Pancreas (tissue), 10 donors: ENCODE data around the gene BCL2. TPM values are rescaled to one million over a fixed set of nuclear protein-coding genes. Genes with fewer than 3 reads are reported as not detected.

Source experiments
- ATAC-seq, 4 donors: fragments of 200-7000 bp; cut with Tn5 transposase; one replicate each; pipeline versions ENCODE4 v1.8.0 to v1.9.1; 2020; ENCODE audit warnings: mild to moderate bottlenecking in 4 of 4, moderate library complexity in 4 of 4
- DNase-seq, 6 donors: peaks; one replicate each; pipeline ENCODE4 v3.0.0-alpha.2; 2020
- FAIRE-seq: peaks from 2 replicates; lab custom pipeline; 2012; peaks lifted over from hg19 to GRCh38; lab: Jason Lieb, UNC
- H3K27ac ChIP-seq, 4 donors: fragments of 200-600 bp; sonication (generic); 1 replicate in 3 of 4; 2 replicates in 1 of 4; pipeline versions ENCODE4 v1.5.0 to v1.8.0; 2020
- H3K27me3 ChIP-seq, 4 donors: fragments of 200-600 bp; one replicate each; pipeline ENCODE4 v1.8.0; 2021
- H3K36me3 ChIP-seq, 3 donors: fragments of 200-600 bp; sonication (generic) in 1 of 3; one replicate each; pipeline versions ENCODE4 v1.5.0 to v1.8.0; 2020 to 2021
- H3K4me1 ChIP-seq, 3 donors: fragments of 200-600 bp; one replicate each; pipeline ENCODE4 v1.8.0; 2021
- H3K4me3 ChIP-seq, 4 donors: fragments of 200-600 bp; sonication (generic) in 2 of 4; one replicate each; pipeline versions ENCODE4 v1.5.0 to v1.8.0; 2020 to 2021
- H3K9me3 ChIP-seq, 4 donors: fragments of 200-600 bp; one replicate each; pipeline ENCODE4 v1.8.0; 2021
- WGBS, 2 donors: extraction: QIAGEN DNeasy Blood & Tissue Kit; methylation state at CpG; one replicate each; pipeline ENCODE4 v1.1.7; 2013; 5-methylcytosine and 5-hydroxymethylcytosine counted together
- intact Hi-C, 3 donors: fragments of 100-400 bp; cut with DNase I; formaldehyde crosslinking; loops; one replicate each; pipeline versions ENCODE4 v1.11.1 to v1.14.2; 2022
- polyA plus RNA-seq, 2 donors: library from polyadenylated mRNA; stranded (reverse); fragments of 200-250 nt; gene quantifications; one replicate each; pipeline ENCODE4 v1.2.3, GENCODE V29; 2013
- total RNA-seq, 6 donors: library from RNA; stranded (reverse); fragmentation: NEBNext Ultra II Directional in 4 of 6; extraction: Animal tissue kit (Norgen Biotek cat#: 25700) in 4 of 6; gene quantifications; one replicate each; pipeline versions ENCODE4 v1.2.1 to v1.2.4, GENCODE V29; 2021 to 2023
- TF ChIP-seq, protein P1 (sequence below), 4 donors: fragments of 200-600 bp; sonication (generic) in 3 of 4; IDR thresholded peaks; one replicate each; pipeline versions ENCODE4 v1.5.0 to v1.8.0; 2021; ENCODE audit warnings: antibody characterized with exemption in 4 of 4
- donor health status: healthy with polysubstance abuse.
- donor health status: DM: no; HTN: no; CAD: no; lungs with moderate emphysema.
- donor health status: DM: no; HTN: no; CAD: no.
- donor health status: control.
- donor health status: control.
- donor health status: Bipolar disorder and iron deficiency.
- donor health status: DM: yes; HTN: yes; CAD: no.
- donor health status: DM: no; HTN: no; CAD: no.
- donor health status: DM: no; HTN: no; CAD: no.
- donor health status: DM: yes; HTN: yes; CAD: no.

Gene BCL2
- total and polyA plus RNA-seq, 8 donors, result 1.9 to 9.0 (median 4.2) TPM

GRCh38 chr18:63247926-63248325 is 71.6 kb downstream of the BCL2 start:
- H3K27ac ChIP-seq, result no peak overlapping the region
- TF ChIP-seq, protein P1, sequence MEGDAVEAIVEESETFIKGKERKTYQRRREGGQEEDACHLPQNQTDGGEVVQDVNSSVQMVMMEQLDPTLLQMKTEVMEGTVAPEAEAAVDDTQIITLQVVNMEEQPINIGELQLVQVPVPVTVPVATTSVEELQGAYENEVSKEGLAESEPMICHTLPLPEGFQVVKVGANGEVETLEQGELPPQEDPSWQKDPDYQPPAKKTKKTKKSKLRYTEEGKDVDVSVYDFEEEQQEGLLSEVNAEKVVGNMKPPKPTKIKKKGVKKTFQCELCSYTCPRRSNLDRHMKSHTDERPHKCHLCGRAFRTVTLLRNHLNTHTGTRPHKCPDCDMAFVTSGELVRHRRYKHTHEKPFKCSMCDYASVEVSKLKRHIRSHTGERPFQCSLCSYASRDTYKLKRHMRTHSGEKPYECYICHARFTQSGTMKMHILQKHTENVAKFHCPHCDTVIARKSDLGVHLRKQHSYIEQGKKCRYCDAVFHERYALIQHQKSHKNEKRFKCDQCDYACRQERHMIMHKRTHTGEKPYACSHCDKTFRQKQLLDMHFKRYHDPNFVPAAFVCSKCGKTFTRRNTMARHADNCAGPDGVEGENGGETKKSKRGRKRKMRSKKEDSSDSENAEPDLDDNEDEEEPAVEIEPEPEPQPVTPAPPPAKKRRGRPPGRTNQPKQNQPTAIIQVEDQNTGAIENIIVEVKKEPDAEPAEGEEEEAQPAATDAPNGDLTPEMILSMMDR (IDR thresholded peaks at IDR 0.05), result no peak
- DNase-seq (no peak), FAIRE-seq (no peak), ATAC-seq (no peak)
- intact Hi-C loops, result no loop called here
- no peaks in the 10 kb centered on the region for H3K9me3 ChIP-seq
- 71 to 79% methylated on average over 4 of the region's 4 CpGs for WGBS, 2 donors
- H3K36me3 ChIP-seq, result no peaks in the 10 kb centered on the region
- no peaks in the 10 kb centered on the region for H3K27me3 ChIP-seq
- H3K4me1 ChIP-seq, result no peaks in the 10 kb centered on the region
- no peak overlapping the region for H3K4me3 ChIP-seq

- ATAC-seq (no peak), DNase-seq (no peak), FAIRE-seq (no peak)
- TF ChIP-seq, protein P1 (IDR thresholded peaks at IDR 0.05), result no peak
- H3K4me3 ChIP-seq, result no peak overlapping the region
- H3K36me3 ChIP-seq, result no peaks in the 10 kb centered on the region
- 91 to 95% methylated on average over 4 of the region's 4 CpGs for WGBS, 2 donors
- intact Hi-C loops, result no loop called here
- H3K4me1 ChIP-seq, result no peaks in the 10 kb centered on the region
- H3K27ac ChIP-seq, result no peak overlapping the region
- H3K9me3 ChIP-seq, result no peaks in the 10 kb centered on the region
- H3K27me3 ChIP-seq, result no peaks in the 10 kb centered on the region
Observed at GRCh38 chr18:63247506-63247905, 72.1 kb downstream of the BCL2 start.

DNA sequence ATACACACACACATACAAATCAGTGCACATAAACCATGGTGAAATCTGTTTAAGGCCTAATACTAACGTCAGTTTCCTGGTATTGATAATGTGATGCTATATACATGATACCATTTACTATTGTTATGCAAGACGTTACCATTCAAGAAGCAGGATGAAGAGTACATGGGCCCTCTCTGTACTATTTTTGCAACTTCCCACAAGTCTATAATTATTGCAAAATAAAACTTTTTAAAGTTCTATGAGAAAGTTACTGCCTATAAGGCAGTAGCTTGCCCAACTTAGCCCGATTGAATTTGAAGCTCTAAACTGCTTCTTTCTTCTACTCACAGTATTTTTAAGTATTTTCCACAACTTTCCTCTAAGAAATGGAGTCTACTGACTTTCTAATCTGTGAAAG is 74.0 kb downstream of the BCL2 start:
- TF ChIP-seq, protein P1 (IDR thresholded peaks at IDR 0.05), result no peak
- no peaks in the 10 kb centered on the region for H3K27me3 ChIP-seq
- no peaks in the 10 kb centered on the region for H3K9me3 ChIP-seq
- DNase-seq (no peak), ATAC-seq (no peak), FAIRE-seq (no peak)
- H3K4me1 ChIP-seq, result no peaks in the 10 kb centered on the region
- H3K27ac ChIP-seq, result no peak overlapping the region
- no peak overlapping the region for H3K4me3 ChIP-seq
- H3K36me3 ChIP-seq, result no peaks in the 10 kb centered on the region
- WGBS, 2 donors, result 69 to 78% methylated on average over 3 of the region's 3 CpGs
- intact Hi-C loops, result no loop called here

- 77 to 78% methylated on average over 6 of the region's 6 CpGs for WGBS, 2 donors
- Histone ChIP-seq H3K27ac (no peak overlapping the region), H3K4me3 (no peak overlapping the region), H3K9me3 (no peaks in the 10 kb centered on the region), H3K4me1 (no peaks in the 10 kb centered on the region), H3K27me3 (no peaks in the 10 kb centered on the region), H3K36me3 (no peaks in the 10 kb centered on the region)
- intact Hi-C loops, result no loop called here
- TF ChIP-seq, protein P1 (IDR thresholded peaks at IDR 0.05), result no peak
- no peak for FAIRE-seq
- ATAC-seq, result peak in 2 of 4 donors; percentile 28 to 35
- DNase-seq, result no peak
Observed at GRCh38 chr18:63244607-63245006, 75.0 kb downstream of the BCL2 start.

DNA sequence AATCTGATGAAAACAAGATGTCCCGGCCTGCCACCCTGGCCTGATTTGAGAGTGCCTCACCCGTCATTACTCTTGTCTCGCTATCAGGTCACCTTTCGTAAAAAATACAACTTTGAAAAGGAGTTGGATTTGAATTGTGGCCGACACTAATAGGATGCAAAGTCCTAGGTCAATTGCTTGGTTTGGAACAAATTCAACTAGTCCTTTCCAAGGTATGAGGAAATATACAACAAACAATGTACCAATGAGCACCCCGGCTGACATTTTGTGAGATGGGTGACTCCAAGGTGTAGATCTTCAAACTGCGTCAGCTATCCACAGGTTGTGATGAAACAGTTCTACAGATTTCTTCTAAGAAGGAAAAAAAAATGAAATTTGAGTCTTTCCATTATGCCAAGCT is 77.8 kb downstream of the BCL2 start:
- no peak for ATAC-seq
- intact Hi-C loops, result no loop called here
- no peaks in the 10 kb centered on the region for H3K36me3 ChIP-seq
- H3K27me3 ChIP-seq, result no peaks in the 10 kb centered on the region
- H3K4me3 ChIP-seq, result no peak overlapping the region
- no peak overlapping the region for H3K27ac ChIP-seq
- peaks cover 0 to 12% (median 7%) of the 10 kb centered on the region in 3 donors for H3K4me1 ChIP-seq
- no peak for FAIRE-seq
- no peaks in the 10 kb centered on the region for H3K9me3 ChIP-seq
- TF ChIP-seq, protein P1 (IDR thresholded peaks at IDR 0.05), result no peak
- WGBS, 2 donors, result 60 to 63% methylated on average over 7 of the region's 7 CpGs
- DNase-seq, result no peak
